ENCODE measurements around the gene CLIP1.

GRCh38 chr12:122228092-122228491 lies 194.4 kb downstream of the CLIP1 start:
- TF ChIP-seq CTCF (IDR thresholded peaks at IDR 0.05) (no peak), POLR2A (IDR thresholded peaks at IDR 0.05) (no peak), EP300 (IDR thresholded peaks at IDR 0.05) (no peak)

All from ovary (tissue), 3 donors.